H9 (cell line): ENCODE data around the gene SMC1B. TPM values are rescaled to one million over a fixed set of nuclear protein-coding genes. Genes with fewer than 3 reads are reported as not detected.

Source experiments
- DNase-seq: peaks from one replicate; pipeline ENCODE4 v3.0.0-alpha.2; 2017
- H2AFZ ChIP-seq: one replicate; pipeline ENCODE4 v1.6.1; 2013; ENCODE audit warnings: mild to moderate bottlenecking, low read length, control low read depth, moderate library complexity
- H2AK5ac ChIP-seq: 2 replicates; pipeline ENCODE4 v1.6.1; 2013; ENCODE audit warnings: low read length, control low read depth, mixed read lengths; ENCODE audit not compliant: insufficient read length
- H2BK120ac ChIP-seq: one replicate; pipeline ENCODE4 v1.6.1; 2013; ENCODE audit warnings: low read depth, mild to moderate bottlenecking, low read length, control low read depth, inconsistent platforms; ENCODE audit not compliant: poor library complexity, severe bottlenecking
- H2BK12ac ChIP-seq: 2 replicates; pipeline ENCODE4 v1.6.1; 2013; ENCODE audit warnings: low read length, control low read depth, mixed read lengths, low read depth; ENCODE audit not compliant: insufficient read length
- H2BK15ac ChIP-seq: 2 replicates; pipeline ENCODE4 v1.6.1; 2013; ENCODE audit warnings: low read depth, low read length, control low read depth
- H2BK20ac ChIP-seq: one replicate; pipeline ENCODE4 v1.6.1; 2013; ENCODE audit warnings: low read depth, mild to moderate bottlenecking, low read length, control low read depth, inconsistent platforms; ENCODE audit not compliant: poor library complexity, severe bottlenecking
- H2BK5ac ChIP-seq: 2 replicates; pipeline ENCODE4 v1.6.1; 2013; ENCODE audit warnings: low read length, control low read depth, mixed read lengths; ENCODE audit not compliant: insufficient read length
- H3K14ac ChIP-seq: 2 replicates; pipeline ENCODE4 v1.6.1; 2013; ENCODE audit warnings: low read length, control low read depth; ENCODE audit not compliant: insufficient read depth
- H3K18ac ChIP-seq: 2 replicates; pipeline ENCODE4 v1.6.1; 2013; ENCODE audit warnings: low read depth, mild to moderate bottlenecking, mixed read lengths, low read length, control low read depth; ENCODE audit not compliant: insufficient read length
- H3K23ac ChIP-seq: 2 replicates; pipeline ENCODE4 v1.6.1; 2013; ENCODE audit warnings: low read length, control low read depth, mixed read lengths, low read depth; ENCODE audit not compliant: insufficient read length
- H3K23me2 ChIP-seq: 2 replicates; pipeline ENCODE4 v1.6.1; 2013; ENCODE audit warnings: low read depth, mild to moderate bottlenecking, mixed read lengths, low read length, control low read depth; ENCODE audit not compliant: insufficient read length, poor library complexity, severe bottlenecking
- H3K27ac ChIP-seq: 2 replicates; pipeline ENCODE4 v1.5.1; 2013; ENCODE audit warnings: low read length, control low read depth, mixed read lengths, low read depth; ENCODE audit not compliant: insufficient read length
- H3K27me3 ChIP-seq: 2 replicates; pipeline ENCODE4 v1.6.1; 2013; ENCODE audit warnings: low read length, control low read depth, inconsistent platforms; ENCODE audit not compliant: insufficient read depth
- H3K4ac ChIP-seq: 2 replicates; pipeline ENCODE4 v1.6.1; 2013; ENCODE audit warnings: low read depth, mild to moderate bottlenecking, control low read depth, inconsistent platforms, low read length, moderate library complexity
- H3K4me1 ChIP-seq: 2 replicates; pipeline ENCODE4 v1.6.1; 2013; ENCODE audit warnings: low read length, control low read depth, inconsistent platforms; ENCODE audit not compliant: insufficient read depth
- H3K4me2 ChIP-seq: 2 replicates; pipeline ENCODE4 v1.6.1; 2013; ENCODE audit warnings: low read length, control low read depth, mixed read lengths; ENCODE audit not compliant: insufficient read length, insufficient read depth
- H3K56ac ChIP-seq: 2 replicates; pipeline ENCODE4 v1.6.1; 2013; ENCODE audit warnings: low read depth, mild to moderate bottlenecking, mixed read lengths, low read length, control low read depth; ENCODE audit not compliant: insufficient read length
- H3K79me1 ChIP-seq: 2 replicates; pipeline ENCODE4 v1.6.1; 2013; ENCODE audit warnings: low read depth, mild to moderate bottlenecking, moderate library complexity, low read length, control low read depth, inconsistent platforms; ENCODE audit not compliant: insufficient read depth, poor library complexity, severe bottlenecking
- H3K79me2 ChIP-seq: 2 replicates; pipeline ENCODE4 v1.6.1; 2013; ENCODE audit warnings: low read length, control low read depth, inconsistent platforms; ENCODE audit not compliant: insufficient read depth
- H3K9ac ChIP-seq: 2 replicates; pipeline ENCODE4 v1.6.1; 2013; ENCODE audit warnings: low read length, control low read depth, mixed read lengths; ENCODE audit not compliant: insufficient read length; ENCODE audit errors: extremely low read depth
- H3K9me3 ChIP-seq: one replicate; pipeline ENCODE4 v1.6.1; 2013; ENCODE audit warnings: low read depth, low read length, inconsistent platforms; ENCODE audit not compliant: control insufficient read depth
- H3T11ph ChIP-seq: one replicate; pipeline ENCODE4 v1.6.1; 2013; ENCODE audit warnings: mild to moderate bottlenecking, low read length, control low read depth, inconsistent platforms
- H4K20me1 ChIP-seq: one replicate; pipeline ENCODE4 v1.6.1; 2013; ENCODE audit not compliant: control insufficient read depth, insufficient read length, insufficient read depth
- H4K5ac ChIP-seq: 2 replicates; pipeline ENCODE4 v1.6.1; 2013; ENCODE audit warnings: low read depth, mild to moderate bottlenecking, mixed read lengths, low read length, control low read depth; ENCODE audit not compliant: insufficient read length
- H4K8ac ChIP-seq: replicated peaks from 2 replicates; pipeline ENCODE4 v1.6.1; 2013; ENCODE audit warnings: low read length, control low read depth, mixed read lengths, low read depth; ENCODE audit not compliant: insufficient read length
- H4K91ac ChIP-seq: 2 replicates; pipeline ENCODE4 v1.6.1; 2013; ENCODE audit warnings: low read depth, mild to moderate bottlenecking, moderate library complexity, mixed read lengths, low read length, control low read depth; ENCODE audit not compliant: insufficient read length
- H3K27ac Mint-ChIP-seq, 3 experiments: 2 replicates in 2 of 3; 3 replicates in 1 of 3; pipeline ENCODE4 v1.8.0; 2020 to 2021; ENCODE audit warnings: mixed read lengths in 3 of 3, mild to moderate bottlenecking in 1 of 3, moderate library complexity in 1 of 3
- H3K27me3 Mint-ChIP-seq: 2 replicates; pipeline ENCODE4 v1.8.0; 2021; ENCODE audit warnings: low read depth, mild to moderate bottlenecking, moderate library complexity, mixed read lengths
- H3K36me3 Mint-ChIP-seq, 3 experiments: 2 replicates in 2 of 3; 3 replicates in 1 of 3; pipeline ENCODE4 v1.8.0; 2020 to 2021; ENCODE audit warnings: low read depth in 3 of 3, mixed read lengths in 3 of 3; ENCODE audit not compliant: insufficient read depth in 1 of 3
- H3K4me1 Mint-ChIP-seq, 2 experiments: 2 replicates each; pipeline ENCODE4 v1.8.0; 2020; ENCODE audit warnings: mixed read lengths in 2 of 2
- H3K4me3 Mint-ChIP-seq, 2 experiments: 2 replicates in 1 of 2; 3 replicates in 1 of 2; pipeline ENCODE4 v1.8.0; 2020 to 2021; ENCODE audit warnings: mild to moderate bottlenecking in 2 of 2, mixed read lengths in 2 of 2, moderate library complexity in 1 of 2
- H3K9me3 Mint-ChIP-seq, 2 experiments: 2 replicates in 1 of 2; 3 replicates in 1 of 2; pipeline ENCODE4 v1.8.0; 2020; ENCODE audit warnings: mild to moderate bottlenecking in 2 of 2, mixed read lengths in 2 of 2, moderate library complexity in 1 of 2
- WGBS: extraction: QIAGEN DNeasy Blood & Tissue Kit; methylation state at CpG from one replicate; pipeline ENCODE4 v1.1.7; 2013; ENCODE audit warnings: missing lambda C conversion rate, low lambda C conversion rate, mixed read lengths; ENCODE audit not compliant: insufficient read length; ENCODE audit errors: extremely low coverage; 5-methylcytosine and 5-hydroxymethylcytosine counted together
- total RNA-seq: library from RNA; stranded (reverse); gene quantifications from 2 replicates; pipeline ENCODE4 v1.2.1, GENCODE V29; 2021
- TF ChIP-seq, protein P1 (sequence below): fragments of 200-600 bp; sonication (generic); conservative IDR thresholded peaks from 3 replicates; pipeline ENCODE4 v1.8.0; 2021; ENCODE audit warnings: antibody characterized with exemption, mild to moderate bottlenecking

The SMC1B gene
- total RNA-seq, 1 experiment from 2014 or later = not detected

GRCh38 chr22:45422237-45422983 lies 9.0 kb upstream of the SMC1B start:
- no peak overlapping the region for H3K4me3 Mint-ChIP-seq

More at GRCh38 chr22:45422237-45422983, 9.0 kb upstream of the SMC1B start:
- Histone ChIP-seq H2AFZ (no peak overlapping the region), H2BK15ac (no peak overlapping the region), H3K9me3 (no peaks in the 10 kb centered on the region), H3K27ac (no peak overlapping the region), H3K56ac (no peak overlapping the region), H3K23me2 (no peaks in the 10 kb centered on the region), H2BK120ac (no peak overlapping the region), H3T11ph (no peak overlapping the region), H4K91ac (no peak overlapping the region), H3K4ac (no peak overlapping the region), H3K27me3 (no peaks in the 10 kb centered on the region), H3K14ac (no peak overlapping the region), H3K4me1 (no peaks in the 10 kb centered on the region), H4K8ac (no peak overlapping the region), H3K23ac (no peak overlapping the region), H3K4me2 (no peak overlapping the region), H3K9ac (no peak overlapping the region), H3K79me2 (no peaks in the 10 kb centered on the region), H2BK12ac (no peak overlapping the region), H3K79me1 (no peaks in the 10 kb centered on the region), H2BK5ac (no peak overlapping the region), H2BK20ac (no peak overlapping the region), H4K5ac (no peak overlapping the region), H2AK5ac (no peak overlapping the region), H4K20me1 (no peaks in the 10 kb centered on the region), H3K18ac (no peak overlapping the region)
- TF ChIP-seq, protein P1, sequence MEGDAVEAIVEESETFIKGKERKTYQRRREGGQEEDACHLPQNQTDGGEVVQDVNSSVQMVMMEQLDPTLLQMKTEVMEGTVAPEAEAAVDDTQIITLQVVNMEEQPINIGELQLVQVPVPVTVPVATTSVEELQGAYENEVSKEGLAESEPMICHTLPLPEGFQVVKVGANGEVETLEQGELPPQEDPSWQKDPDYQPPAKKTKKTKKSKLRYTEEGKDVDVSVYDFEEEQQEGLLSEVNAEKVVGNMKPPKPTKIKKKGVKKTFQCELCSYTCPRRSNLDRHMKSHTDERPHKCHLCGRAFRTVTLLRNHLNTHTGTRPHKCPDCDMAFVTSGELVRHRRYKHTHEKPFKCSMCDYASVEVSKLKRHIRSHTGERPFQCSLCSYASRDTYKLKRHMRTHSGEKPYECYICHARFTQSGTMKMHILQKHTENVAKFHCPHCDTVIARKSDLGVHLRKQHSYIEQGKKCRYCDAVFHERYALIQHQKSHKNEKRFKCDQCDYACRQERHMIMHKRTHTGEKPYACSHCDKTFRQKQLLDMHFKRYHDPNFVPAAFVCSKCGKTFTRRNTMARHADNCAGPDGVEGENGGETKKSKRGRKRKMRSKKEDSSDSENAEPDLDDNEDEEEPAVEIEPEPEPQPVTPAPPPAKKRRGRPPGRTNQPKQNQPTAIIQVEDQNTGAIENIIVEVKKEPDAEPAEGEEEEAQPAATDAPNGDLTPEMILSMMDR = no peak
- H3K27me3 Mint-ChIP-seq = peaks cover 11% of the 10 kb centered on the region
- H3K4me1 Mint-ChIP-seq = peaks cover 3 to 9% of the 10 kb centered on the region in 2 experiments; a peak in 3 of 4 replicates
- no CpG with 5 or more reads among the region's 14 CpGs for WGBS
- peak overlapping the region in 1 of 3 experiments; percentile 23; a peak in 1 of 7 replicates for H3K27ac Mint-ChIP-seq
- H3K36me3 Mint-ChIP-seq = peaks cover 9 to 25% (median 16%) of the 10 kb centered on the region in 3 experiments; a peak in 6 of 7 replicates
- H3K9me3 Mint-ChIP-seq = peaks cover 0 to 8% of the 10 kb centered on the region in 2 experiments; a peak in 3 of 5 replicates
- DNase-seq = no peak
